Activated CD4-positive, alpha-beta memory T cell treated with anti-CD3 and anti-CD28 coated beads for 36 hours (primary cell): ENCODE results near the gene ATOH8. TPM values are rescaled to one million over a fixed set of nuclear protein-coding genes. Genes with fewer than 3 reads are reported as not detected.

Experiments used
- CTCF ChIA-PET: fragments of 350-600 bp; sonication (Branson Sonifier 250); formaldehyde crosslinking; loops from one replicate; lab custom pipeline; 2021; ENCODE audit warnings: antibody characterized with exemption, inconsistent platforms; lab: Charles Lee
- POLR2A ChIA-PET: fragments of 350-600 bp; sonication (Branson Sonifier 250); formaldehyde crosslinking; loops from one replicate; lab custom pipeline; 2021; ENCODE audit warnings: antibody characterized with exemption; lab: Charles Lee
- DNase-seq: peaks from one replicate; pipeline ENCODE4 v3.0.0-alpha.2; 2020
- H3K27ac Mint-ChIP-seq: one replicate; pipeline ENCODE4 v1.8.0; 2021; ENCODE audit warnings: mixed read lengths
- H3K27me3 Mint-ChIP-seq: one replicate; pipeline ENCODE4 v1.8.0; 2021; ENCODE audit warnings: mixed read lengths
- H3K36me3 Mint-ChIP-seq: one replicate; pipeline ENCODE4 v1.8.0; 2021; ENCODE audit warnings: mixed read lengths
- H3K4me1 Mint-ChIP-seq: one replicate; pipeline ENCODE4 v1.8.0; 2021; ENCODE audit warnings: low read depth, mixed read lengths
- H3K4me3 Mint-ChIP-seq: one replicate; pipeline ENCODE4 v1.8.0; 2021; ENCODE audit warnings: mild to moderate bottlenecking, mixed read lengths
- H3K9me3 Mint-ChIP-seq: one replicate; pipeline ENCODE4 v1.8.0; 2021; ENCODE audit warnings: mixed read lengths
- intact Hi-C: fragments of 100-400 bp; cut with micrococcal nuclease; formaldehyde crosslinking; loops from one replicate; pipeline ENCODE4 v1.15.1; 2023
- total RNA-seq, 2 experiments: library from RNA; stranded (reverse); gene quantifications; one replicate each; pipeline ENCODE4 v1.2.3, GENCODE V29; 2021

Gene ATOH8
- total RNA-seq, 2 experiments from 2014 or later = not detected

- intact Hi-C loops = no loop called here
- Mint-ChIP-seq H3K27ac (no peak overlapping the region), H3K36me3 (no peaks in the 10 kb centered on the region), H3K27me3 (peaks cover 5% of the 10 kb centered on the region), H3K4me1 (no peaks in the 10 kb centered on the region), H3K4me3 (no peak overlapping the region), H3K9me3 (no peaks in the 10 kb centered on the region)
- DNase-seq = no peak
- POLR2A ChIA-PET = no interaction called here
- CTCF ChIA-PET = interaction anchor here (1.0 to 1.5 kb wide), 3 partner anchors 18 to 82 kb away, joined by 3 to 5 read pairs (median 3); no protein-coding TSS in a partner anchor
Observed at GRCh38 chr2:85731606-85732005, 22.2 kb upstream of the ATOH8 start.

- Mint-ChIP-seq H3K4me1 (no peaks in the 10 kb centered on the region), H3K9me3 (no peaks in the 10 kb centered on the region), H3K27me3 (peaks cover 10% of the 10 kb centered on the region), H3K36me3 (no peaks in the 10 kb centered on the region), H3K4me3 (no peak overlapping the region), H3K27ac (no peak overlapping the region)
- CTCF ChIA-PET = interaction anchor here (0.6 to 1.1 kb wide), 2 partner anchors 17 to 81 kb away, joined by 3 read pairs; no protein-coding TSS in a partner anchor
- DNase-seq = no peak
- POLR2A ChIA-PET = no interaction called here
- intact Hi-C loops = no loop called here
Observed at GRCh38 chr2:85732467-85733120, 21.2 kb upstream of the ATOH8 start.

- no peak overlapping the region for H3K27ac Mint-ChIP-seq
- DNase-seq = no peak
- H3K9me3 Mint-ChIP-seq = no peaks in the 10 kb centered on the region
- intact Hi-C loops = no loop called here
- no peaks in the 10 kb centered on the region for H3K4me1 Mint-ChIP-seq
- H3K4me3 Mint-ChIP-seq = no peak overlapping the region
- H3K27me3 Mint-ChIP-seq = peaks cover 11% of the 10 kb centered on the region
- no peaks in the 10 kb centered on the region for H3K36me3 Mint-ChIP-seq
- CTCF ChIA-PET = interaction anchor here (2.0 kb wide), 1 partner anchor 81 kb away, joined by 10 read pairs; no protein-coding TSS in a partner anchor
- POLR2A ChIA-PET = no interaction called here
Observed at GRCh38 chr2:85733121-85733960, 20.4 kb upstream of the ATOH8 start.

GRCh38 chr2:85734015-85734414 is 19.8 kb upstream of the ATOH8 start:
- ChIA-PET CTCF (interaction anchor here (1.1 to 2.0 kb wide), 2 partner anchors 80 to 93 kb away, joined by 3 to 10 read pairs; no protein-coding TSS in a partner anchor), POLR2A (no interaction called here)
- Mint-ChIP-seq H3K27ac (no peak overlapping the region), H3K4me1 (no peaks in the 10 kb centered on the region), H3K27me3 (peaks cover 13% of the 10 kb centered on the region), H3K36me3 (no peaks in the 10 kb centered on the region), H3K9me3 (no peaks in the 10 kb centered on the region), H3K4me3 (no peak overlapping the region)
- intact Hi-C loops = no loop called here
- no peak for DNase-seq

GRCh38 chr2:85734942-85735608 is 18.7 kb upstream of the ATOH8 start:
- H3K4me1 Mint-ChIP-seq = no peaks in the 10 kb centered on the region
- H3K4me3 Mint-ChIP-seq = no peak overlapping the region
- ChIA-PET CTCF (interaction anchor here (1.1 to 2.3 kb wide), 3 partner anchors 79 to 92 kb away, joined by 3 to 10 read pairs (median 10); no protein-coding TSS in a partner anchor), POLR2A (no interaction called here)
- H3K27me3 Mint-ChIP-seq = peaks cover 10% of the 10 kb centered on the region
- no peaks in the 10 kb centered on the region for H3K36me3 Mint-ChIP-seq
- H3K27ac Mint-ChIP-seq = no peak overlapping the region
- intact Hi-C loops = no loop called here
- no peaks in the 10 kb centered on the region for H3K9me3 Mint-ChIP-seq
- DNase-seq = no peak

GRCh38 chr2:85735691-85736090 is 18.1 kb upstream of the ATOH8 start:
- ChIA-PET POLR2A (no interaction called here), CTCF (interaction anchor here (1.3 to 2.3 kb wide), 2 partner anchors 78 to 98 kb away, joined by 3 to 10 read pairs; no protein-coding TSS in a partner anchor)
- intact Hi-C loops = no loop called here
- Mint-ChIP-seq H3K9me3 (no peaks in the 10 kb centered on the region), H3K36me3 (no peaks in the 10 kb centered on the region), H3K27me3 (peaks cover 10% of the 10 kb centered on the region), H3K4me3 (no peak overlapping the region), H3K4me1 (no peaks in the 10 kb centered on the region), H3K27ac (no peak overlapping the region)
- no peak for DNase-seq

- Mint-ChIP-seq H3K27ac (no peak overlapping the region), H3K36me3 (no peaks in the 10 kb centered on the region), H3K27me3 (peaks cover 16% of the 10 kb centered on the region), H3K4me1 (no peaks in the 10 kb centered on the region), H3K4me3 (no peak overlapping the region), H3K9me3 (no peaks in the 10 kb centered on the region)
- CTCF ChIA-PET = interaction anchor here (0.6 to 2.3 kb wide), 4 partner anchors 12 to 221 kb away, joined by 3 to 10 read pairs (median 4); no protein-coding TSS in a partner anchor
- intact Hi-C loops = no loop called here
- no peak for DNase-seq
- POLR2A ChIA-PET = no interaction called here
Observed at GRCh38 chr2:85736456-85737355, 17.1 kb upstream of the ATOH8 start.

- Mint-ChIP-seq H3K27me3 (peaks cover 21% of the 10 kb centered on the region), H3K4me1 (no peaks in the 10 kb centered on the region), H3K4me3 (no peak overlapping the region), H3K27ac (no peak overlapping the region), H3K9me3 (no peaks in the 10 kb centered on the region), H3K36me3 (no peaks in the 10 kb centered on the region)
- ChIA-PET CTCF (interaction anchor here (0.6 to 2.3 kb wide), 5 partner anchors 9 to 257 kb away, joined by 3 to 10 read pairs (median 4); no protein-coding TSS in a partner anchor), POLR2A (no interaction called here)
- DNase-seq = no peak
- intact Hi-C loops = no loop called here
Observed at GRCh38 chr2:85737481-85737880, 16.3 kb upstream of the ATOH8 start.

- intact Hi-C loops = no loop called here
- H3K27me3 Mint-ChIP-seq = peaks cover 24% of the 10 kb centered on the region
- H3K9me3 Mint-ChIP-seq = no peaks in the 10 kb centered on the region
- H3K36me3 Mint-ChIP-seq = no peaks in the 10 kb centered on the region
- H3K4me1 Mint-ChIP-seq = no peaks in the 10 kb centered on the region
- DNase-seq = no peak
- CTCF ChIA-PET = interaction anchor here (0.6 to 0.9 kb wide), 2 partner anchors 9 to 257 kb away, joined by 3 to 5 read pairs; no protein-coding TSS in a partner anchor
- H3K4me3 Mint-ChIP-seq = no peak overlapping the region
- H3K27ac Mint-ChIP-seq = no peak overlapping the region
- POLR2A ChIA-PET = no interaction called here
Observed at GRCh38 chr2:85737961-85738360, 15.8 kb upstream of the ATOH8 start.

GRCh38 chr2:85740193-85740592 is 13.6 kb upstream of the ATOH8 start:
- DNase-seq = no peak
- intact Hi-C loops = no loop called here

More at GRCh38 chr2:85740193-85740592, 13.6 kb upstream of the ATOH8 start:
- no peaks in the 10 kb centered on the region for H3K36me3 Mint-ChIP-seq
- H3K4me1 Mint-ChIP-seq = no peaks in the 10 kb centered on the region
- POLR2A ChIA-PET = no interaction called here
- no peak overlapping the region for H3K4me3 Mint-ChIP-seq
- H3K27ac Mint-ChIP-seq = no peak overlapping the region
- peaks cover 35% of the 10 kb centered on the region for H3K27me3 Mint-ChIP-seq
- no peaks in the 10 kb centered on the region for H3K9me3 Mint-ChIP-seq
- CTCF ChIA-PET = interaction anchor here (0.6 to 4.3 kb wide), 4 partner anchors 9 to 561 kb away, joined by 3 to 29 read pairs (median 8); no protein-coding TSS in a partner anchor
